Measurements from ENCODE around the gene PSMC6.

- TF ChIP-seq POLR2A (IDR thresholded peaks at IDR 0.05) (no peak), CTCF (IDR thresholded peaks at IDR 0.05) (no peak)
Measured at GRCh38 chr14:52767058-52767833, 60.2 kb downstream of the PSMC6 start.

Measured in breast epithelium (tissue), 3 donors.